Spleen (tissue), 11 donors: ENCODE measurements around the gene CCDC102B. TPM values are rescaled to one million over a fixed set of nuclear protein-coding genes. Genes with fewer than 3 reads are reported as not detected.
A peak's percentile ranks its signal among the peaks of the same experiment; 100 is the strongest.
"Not testable (repeated sequence)": the region's sequence is repeated elsewhere in the genome, so short reads cannot be mapped to it uniquely, and the experiment has no call there.

ENCODE experiments used
- DNase-seq: peaks from one replicate; pipeline ENCODE4 v3.0.0-alpha.2; 2020
- H3K27ac ChIP-seq, 8 donors: fragments of 200-600 bp; sonication (generic) in 7 of 8; 1 replicate in 4 of 8; 2 replicates in 4 of 8; pipeline versions ENCODE4 v1.5.0 to v1.8.0; 2016 to 2021; ENCODE audit warnings: inconsistent platforms in 4 of 8, mild to moderate bottlenecking in 4 of 8, moderate library complexity in 1 of 8
- H3K27me3 ChIP-seq, 7 donors: fragments of 200-600 bp; sonication (generic) in 6 of 7; replicated peaks in 1 of 7; 1 replicate in 4 of 7; 2 replicates in 3 of 7; pipeline versions ENCODE4 v1.5.0 to v1.8.0; 2016 to 2021; ENCODE audit warnings: inconsistent platforms in 3 of 7, mild to moderate bottlenecking in 1 of 7
- H3K36me3 ChIP-seq, 6 donors: fragments of 200-600 bp; sonication (generic) in 5 of 6; 1 replicate in 4 of 6; 2 replicates in 2 of 6; pipeline versions ENCODE4 v1.5.0 to v1.8.0; 2016 to 2021; ENCODE audit warnings: inconsistent platforms in 2 of 6
- H3K4me1 ChIP-seq, 6 donors: fragments of 200-600 bp; sonication (generic) in 5 of 6; 1 replicate in 3 of 6; 2 replicates in 3 of 6; pipeline versions ENCODE4 v1.5.0 to v1.8.0; 2016 to 2021; ENCODE audit warnings: inconsistent platforms in 3 of 6
- H3K4me3 ChIP-seq, 8 donors: fragments of 200-600 bp; sonication (generic) in 7 of 8; 1 replicate in 4 of 8; 2 replicates in 4 of 8; pipeline versions ENCODE4 v1.5.0 to v1.8.0; 2016 to 2021; ENCODE audit warnings: inconsistent platforms in 4 of 8, mild to moderate bottlenecking in 4 of 8, moderate library complexity in 2 of 8
- H3K9me3 ChIP-seq, 8 donors: fragments of 200-600 bp; sonication (generic) in 7 of 8; 1 replicate in 4 of 8; 2 replicates in 4 of 8; pipeline versions ENCODE4 v1.5.0 to v1.8.0; 2016 to 2021; ENCODE audit warnings: inconsistent platforms in 4 of 8
- CTCF ChIP-seq, 11 experiments: fragments of 200-600 bp in 7 of 11; fragments of 450-650 bp in 4 of 11; sonication (generic) in 4 of 11; IDR thresholded peaks in 8 of 11; conservative IDR thresholded peaks in 3 of 11; 1 replicate in 7 of 11; 2 replicates in 4 of 11; pipeline versions ENCODE4 v1.4.0 to v1.8.0; 2016 to 2021; ENCODE audit warnings: antibody characterized with exemption in 11 of 11, inconsistent platforms in 4 of 11, mild to moderate bottlenecking in 1 of 11
- POLR2A ChIP-seq, 3 donors: fragments of 450-650 bp; IDR thresholded peaks; one replicate each; pipeline ENCODE4 v1.5.1; 2017; ENCODE audit warnings: antibody characterized with exemption in 3 of 3, mild to moderate bottlenecking in 1 of 3
- POLR2AphosphoS5 ChIP-seq, 3 donors: sonication (generic); formaldehyde crosslinking; IDR thresholded peaks; one replicate each; pipeline ENCODE4 v1.5.1; 2017; ENCODE audit warnings: antibody characterized with exemption in 3 of 3
- WGBS, 5 donors: extraction: QIAGEN DNeasy Blood & Tissue Kit in 3 of 5; methylation state at CpG; one replicate each; pipeline versions ENCODE4 v1.1.5 to v1.1.7; 2013 to 2018; 5-methylcytosine and 5-hydroxymethylcytosine counted together
- intact Hi-C: fragments of 100-400 bp; cut with DNase I; formaldehyde crosslinking; loops from one replicate; pipeline ENCODE4 v1.15.0; 2023; ENCODE audit warnings: low total_unique reads
- polyA plus RNA-seq, 3 donors: library from polyadenylated mRNA; stranded (reverse); fragments of 200-250 nt; gene quantifications; one replicate each; pipeline ENCODE4 v1.2.1, GENCODE V29; 2013
- total RNA-seq, 7 donors: library from RNA; depleted of rRNA in 3 of 7; stranded (reverse); fragments of >200 nt in 3 of 7; fragmentation: NEBNext Ultra II Directional in 4 of 7; extraction: Animal tissue kit (Norgen Biotek cat#: 25700) in 4 of 7; gene quantifications; one replicate each; pipeline versions ENCODE4 v1.1.0 to v1.2.1, GENCODE V29; 2016 to 2021
- donor health status: healthy with polysubstance abuse.
- donor health status: DM: no; HTN: no; CAD: no; lungs with moderate emphysema.
- donor health status: DM: no; HTN: no; CAD: no.
- donor health status: Bipolar disorder and iron deficiency.
- donor health status: healthy.
- donor health status: DM: no; HTN: no; CAD: no.
- donor health status: DM: yes; HTN: yes; CAD: no.

CCDC102B gene
- total and polyA plus RNA-seq, 10 donors = 3.2 to 14.7 (median 7.0) TPM

GRCh38 chr18:68784071-68784470 lies 13.8 kb upstream of the CCDC102B start:
- no peak overlapping the region for H3K27ac ChIP-seq
- H3K36me3 ChIP-seq = no peaks in the 10 kb centered on the region
- no peak for DNase-seq
- intact Hi-C loops = no loop called here
- H3K27me3 ChIP-seq = no peaks in the 10 kb centered on the region
- H3K9me3 ChIP-seq = no peaks in the 10 kb centered on the region
- H3K4me1 ChIP-seq = no peaks in the 10 kb centered on the region
- H3K4me3 ChIP-seq = no peak overlapping the region
- TF ChIP-seq CTCF (IDR thresholded peaks at IDR 0.05 in 8 of 11, conservative IDR thresholded peaks at IDR 0.05 in 3 of 11) (no peak), POLR2AphosphoS5 (IDR thresholded peaks at IDR 0.05) (no peak), POLR2A (IDR thresholded peaks at IDR 0.05) (no peak)
- WGBS, 5 donors = 68 to 82% (median 75%) methylated on average over 3 of the region's 3 CpGs

GRCh38 chr18:68790290-68790689 lies 7.6 kb upstream of the CCDC102B start:
- 80 to 92% (median 88%) methylated on average over 13 to 22 of the region's 22 CpGs for WGBS, 5 donors
- H3K27me3 ChIP-seq, H3K9me3 ChIP-seq, DNase-seq, H3K36me3 ChIP-seq, intact Hi-C loops, H3K4me3 ChIP-seq, H3K27ac ChIP-seq, H3K4me1 ChIP-seq: not testable (repeated sequence)

GRCh38 chr18:68791801-68792200 lies 6.1 kb upstream of the CCDC102B start:
- Histone ChIP-seq H3K36me3 (no peaks in the 10 kb centered on the region), H3K4me1 (no peaks in the 10 kb centered on the region), H3K27ac (no peak overlapping the region), H3K9me3 (no peaks in the 10 kb centered on the region), H3K4me3 (no peak overlapping the region), H3K27me3 (no peaks in the 10 kb centered on the region)
- 85 to 97% (median 93%) methylated on average over 2 of the region's 2 CpGs for WGBS, 5 donors
- no peak for DNase-seq
- no peak for TF ChIP-seq CTCF (IDR thresholded peaks at IDR 0.05 in 8 of 11, conservative IDR thresholded peaks at IDR 0.05 in 3 of 11)
- TF ChIP-seq POLR2A (IDR thresholded peaks at IDR 0.05) = no peak
- no peak for TF ChIP-seq POLR2AphosphoS5 (IDR thresholded peaks at IDR 0.05)
- intact Hi-C loops = no loop called here

GRCh38 chr18:68793951-68794350 lies 3.9 kb upstream of the CCDC102B start:
- Histone ChIP-seq H3K4me1 (no peaks in the 10 kb centered on the region), H3K4me3 (no peak overlapping the region), H3K27ac (no peak overlapping the region), H3K9me3 (no peaks in the 10 kb centered on the region), H3K27me3 (no peaks in the 10 kb centered on the region), H3K36me3 (no peaks in the 10 kb centered on the region)
- DNase-seq = no peak
- intact Hi-C loops = no loop called here
- no peak for TF ChIP-seq POLR2A (IDR thresholded peaks at IDR 0.05)

- H3K4me3 ChIP-seq = no peak overlapping the region
Observed at GRCh38 chr18:68796936-68797690, 767 bp upstream of the CCDC102B start.

More at GRCh38 chr18:68796936-68797690, 767 bp upstream of the CCDC102B start:
- Histone ChIP-seq H3K27me3 (no peaks in the 10 kb centered on the region), H3K4me1 (no peaks in the 10 kb centered on the region), H3K36me3 (no peaks in the 10 kb centered on the region), H3K9me3 (no peaks in the 10 kb centered on the region), H3K27ac (peak overlapping the region in 1 of 8 donors; percentile 6)
- TF ChIP-seq POLR2AphosphoS5 (IDR thresholded peaks at IDR 0.05) (no peak), POLR2A (IDR thresholded peaks at IDR 0.05) (no peak), CTCF (IDR thresholded peaks at IDR 0.05 in 8 of 11, conservative IDR thresholded peaks at IDR 0.05 in 3 of 11) (no peak)
- no peak for DNase-seq
- intact Hi-C loops = no loop called here
- WGBS, 5 donors = 57 to 71% (median 66%) methylated on average over 7 of the region's 7 CpGs
